Activated T-helper 17 cell treated with anti-CD3 and anti-CD28 coated beads, Interleukin-2, amount 50 U/mL, for 72 hours (primary cell): Measurements from ENCODE around the gene TSSK3. TPM values are rescaled to one million over a fixed set of nuclear protein-coding genes. Genes with fewer than 3 reads are reported as not detected.
"Not testable (repeated sequence)": the region's sequence is repeated elsewhere in the genome, so short reads cannot be mapped to it uniquely, and the experiment has no call there.

Experiments used
- ATAC-seq: fragments of 150-1000 bp; cut with Tn5 transposase; replicated peaks from 2 replicates; pipeline ENCODE4 v1.10.0; 2021; ENCODE audit warnings: mild to moderate bottlenecking, moderate library complexity
- H3K27ac Mint-ChIP-seq: one replicate; pipeline ENCODE4 v1.8.0; 2022; ENCODE audit warnings: mixed read lengths
- H3K27me3 Mint-ChIP-seq: one replicate; pipeline ENCODE4 v1.8.0; 2022; ENCODE audit warnings: mixed read lengths
- H3K36me3 Mint-ChIP-seq: one replicate; pipeline ENCODE4 v1.8.0; 2022; ENCODE audit warnings: low read depth, mild to moderate bottlenecking, mixed read lengths
- H3K4me1 Mint-ChIP-seq: one replicate; pipeline ENCODE4 v1.8.0; 2022; ENCODE audit warnings: mixed read lengths
- H3K4me3 Mint-ChIP-seq: one replicate; pipeline ENCODE4 v1.8.0; 2022; ENCODE audit warnings: mild to moderate bottlenecking, mixed read lengths
- H3K9me3 Mint-ChIP-seq: one replicate; pipeline ENCODE4 v1.8.0; 2022; ENCODE audit warnings: mixed read lengths
- total RNA-seq, 2 donors: library from RNA; stranded (reverse); gene quantifications; one replicate each; pipeline ENCODE4 v1.2.3, GENCODE V29; 2022

The TSSK3 gene
- total RNA-seq, 2 donors from 2014 or later = 0.61 to 1.7 TPM

DNA sequence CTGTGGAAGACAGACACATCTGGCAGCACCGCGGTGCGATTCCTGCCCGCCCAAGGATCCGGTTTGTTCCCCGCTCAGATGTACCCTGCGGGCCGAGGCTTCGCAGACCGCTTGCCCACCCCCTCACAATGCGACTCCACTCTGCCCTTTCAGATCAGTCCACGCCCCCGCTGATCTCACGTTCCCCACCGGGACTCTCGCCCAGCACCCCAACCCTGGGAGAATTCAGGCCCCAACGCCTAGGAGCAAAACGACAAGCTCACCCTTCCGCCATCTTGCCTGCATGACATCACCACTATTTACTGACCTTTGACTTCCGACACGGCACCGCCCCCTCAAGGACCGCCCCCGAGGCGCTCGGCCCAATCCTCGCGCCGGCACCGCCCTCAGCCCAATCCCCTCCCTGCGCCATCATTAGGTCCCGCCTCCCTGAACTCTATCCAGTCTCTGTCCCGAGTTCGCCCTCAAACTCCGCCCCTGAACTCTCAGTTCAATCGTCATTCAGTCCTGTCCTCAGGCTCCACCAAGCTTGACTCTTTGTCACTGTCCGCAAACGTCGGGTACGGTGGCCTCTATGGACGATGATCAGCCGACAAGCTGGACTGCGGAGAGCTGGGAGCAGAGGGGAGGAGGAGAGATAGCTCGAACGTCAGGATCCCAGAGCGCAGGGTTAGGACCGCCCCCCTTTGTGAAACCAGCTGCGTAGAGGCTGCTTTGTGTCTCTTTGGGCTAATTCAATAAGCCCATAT, 32.0 kb downstream of the TSSK3 start, which contains the start of gene BSDC1:
TSS of gene BSDC1 (minus strand) at position 301 of the 749 bp plus-strand sequence. CDS start at position 274, 27 bp downstream.
- peak; percentile 98 for ATAC-seq
- peak within 1 kb of the TSS; percentile 94 for H3K27ac Mint-ChIP-seq
- no peaks in the 10 kb centered on the region for H3K9me3 Mint-ChIP-seq
- peaks cover 13% of the 10 kb centered on the region for H3K4me1 Mint-ChIP-seq
- H3K4me3 Mint-ChIP-seq = peak within 1 kb of the TSS; percentile 91
- H3K27me3 Mint-ChIP-seq = no peaks in the 10 kb centered on the region
- H3K36me3 Mint-ChIP-seq = peaks cover 12% of the 10 kb centered on the region

DNA sequence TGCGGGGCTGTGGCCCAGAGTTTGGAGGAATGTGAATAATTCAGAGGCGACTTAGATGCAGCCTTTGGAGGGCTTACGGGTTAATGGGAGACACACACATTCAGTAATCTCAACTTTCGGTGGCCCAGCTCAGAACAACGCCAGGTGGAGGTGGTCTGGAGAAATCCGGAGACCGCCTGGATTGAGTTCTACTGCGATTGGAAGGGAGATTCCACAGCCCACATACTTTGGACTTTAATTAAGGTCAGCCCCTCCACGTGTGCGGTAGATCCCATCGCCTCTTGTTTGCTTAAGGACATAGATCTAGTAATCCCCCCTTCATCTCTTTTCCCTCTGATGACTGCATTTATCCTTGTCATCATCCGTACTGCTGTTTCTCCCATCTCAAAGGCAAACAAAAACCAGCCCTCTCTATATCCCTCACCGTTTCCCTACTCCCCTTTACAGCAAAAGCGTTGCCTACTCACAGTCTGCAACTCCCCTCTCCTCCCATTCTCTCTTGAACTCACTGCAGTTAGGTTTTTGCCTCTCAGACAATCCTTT, 32.6 kb downstream of the TSSK3 start:
- Mint-ChIP-seq H3K9me3 (no peaks in the 10 kb centered on the region), H3K36me3 (peaks cover 12% of the 10 kb centered on the region), H3K4me1 (peaks cover 13% of the 10 kb centered on the region), H3K4me3 (peak overlapping the region; percentile 91), H3K27ac (peak overlapping the region; percentile 94), H3K27me3 (no peaks in the 10 kb centered on the region)
- no peak for ATAC-seq

DNA sequence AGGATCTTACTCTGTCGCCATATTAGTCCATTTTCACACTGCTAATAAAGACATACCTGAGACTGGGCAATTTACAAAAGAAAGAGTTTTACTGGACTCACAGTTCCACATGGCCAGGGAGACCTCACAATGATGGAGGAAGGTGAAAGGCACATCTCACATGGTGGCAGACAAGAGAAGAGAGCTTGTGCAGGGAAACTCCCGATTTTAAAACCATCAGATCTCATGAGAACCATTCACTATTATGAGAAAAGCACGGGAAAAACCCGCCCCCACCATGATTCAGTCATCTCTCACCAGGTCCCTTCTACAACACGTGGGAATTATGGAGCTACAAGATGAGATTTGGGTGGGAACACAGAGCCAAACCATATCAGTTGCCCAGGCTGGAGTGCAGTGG, 34.2 kb downstream of the TSSK3 start:
- not testable (repeated sequence) for H3K27me3 Mint-ChIP-seq, ATAC-seq, H3K27ac Mint-ChIP-seq, H3K9me3 Mint-ChIP-seq, H3K4me3 Mint-ChIP-seq
- H3K36me3 Mint-ChIP-seq = peaks cover 12% of the 10 kb centered on the region
- peaks cover 13% of the 10 kb centered on the region for H3K4me1 Mint-ChIP-seq

DNA sequence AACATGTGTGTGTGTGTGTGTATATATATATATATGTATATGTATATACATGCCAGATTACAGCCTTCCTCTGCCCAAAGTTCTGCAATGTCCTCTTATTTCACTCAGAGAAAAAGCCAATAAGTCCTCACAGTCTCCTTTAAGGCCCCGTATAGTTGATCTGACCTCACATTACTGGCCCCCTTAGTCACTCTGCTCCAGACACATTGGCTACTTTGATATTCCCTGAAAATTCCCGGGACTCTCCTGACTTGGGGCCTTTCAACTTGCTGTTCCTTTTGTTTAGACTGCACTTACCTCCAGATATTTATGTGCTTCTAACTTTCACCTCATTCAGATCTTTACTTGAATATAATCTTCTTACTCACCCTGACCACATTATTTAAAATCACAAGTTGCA, 36.1 kb downstream of the TSSK3 start:
- no peak for ATAC-seq
- Mint-ChIP-seq H3K27me3 (no peaks in the 10 kb centered on the region), H3K4me3 (no peak overlapping the region), H3K4me1 (peaks cover 8% of the 10 kb centered on the region), H3K27ac (no peak overlapping the region), H3K9me3 (no peaks in the 10 kb centered on the region), H3K36me3 (peaks cover 8% of the 10 kb centered on the region)

DNA sequence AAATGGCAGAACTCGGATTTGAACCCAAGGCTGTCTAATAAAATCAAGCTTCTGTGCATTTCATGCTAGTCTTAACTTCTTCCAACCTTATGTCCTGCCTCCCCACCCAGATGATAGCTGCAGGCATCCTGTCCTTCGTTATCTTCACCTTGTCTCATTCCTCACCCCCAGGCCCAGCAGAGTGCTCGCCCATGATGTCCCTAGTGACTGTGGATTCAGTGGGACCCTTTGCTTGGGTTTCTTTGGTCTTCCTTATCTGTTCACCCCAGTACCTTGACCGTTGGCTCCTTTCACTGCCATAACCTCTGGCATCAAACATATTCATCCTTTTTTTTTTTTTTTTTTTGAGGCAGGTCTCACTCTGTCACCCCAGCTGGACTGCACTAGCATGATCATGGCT, 37.5 kb downstream of the TSSK3 start:
- Mint-ChIP-seq H3K9me3 (no peaks in the 10 kb centered on the region), H3K27ac (no peak overlapping the region), H3K36me3 (no peaks in the 10 kb centered on the region), H3K4me3 (no peak overlapping the region), H3K27me3 (no peaks in the 10 kb centered on the region), H3K4me1 (peaks cover 5% of the 10 kb centered on the region)
- ATAC-seq = no peak

DNA sequence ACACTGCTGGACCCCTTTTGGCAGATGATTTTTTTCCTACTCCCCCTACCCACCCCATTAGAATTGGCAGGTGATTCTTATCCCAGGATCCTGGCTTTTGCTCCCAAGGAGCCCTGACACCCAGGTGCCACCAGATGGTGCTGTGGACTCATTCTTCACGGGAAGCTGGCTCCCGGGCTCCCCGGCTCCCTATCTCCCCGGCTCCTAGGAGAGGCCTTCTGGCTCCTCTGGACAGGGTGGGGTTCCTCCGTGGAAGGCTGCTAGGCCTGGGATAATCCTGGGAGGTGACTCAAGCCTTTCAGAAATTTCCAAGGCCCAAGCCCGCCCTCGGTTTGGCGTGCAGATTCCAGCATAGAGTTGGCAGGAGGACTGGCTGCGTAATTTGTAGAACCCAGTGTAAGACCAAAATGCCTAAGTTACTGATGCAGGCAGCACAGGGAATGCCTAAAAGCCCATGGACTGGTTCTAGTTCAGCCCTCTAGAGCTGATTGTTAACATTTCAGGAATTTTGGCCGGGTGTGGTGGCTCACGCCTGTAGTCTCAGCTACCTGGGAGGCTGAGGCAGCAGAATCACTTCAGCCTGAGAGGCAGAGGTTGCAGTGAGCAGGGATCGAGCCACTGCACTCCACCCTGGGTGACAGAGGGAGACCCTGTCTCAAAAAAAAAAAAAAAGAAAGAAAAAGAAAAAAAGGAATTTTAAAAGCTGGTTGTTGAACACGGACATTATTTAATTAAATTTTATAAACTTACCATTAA, 38.7 kb downstream of the TSSK3 start:
- Mint-ChIP-seq H3K9me3 (no peaks in the 10 kb centered on the region), H3K27ac (no peak overlapping the region), H3K36me3 (no peaks in the 10 kb centered on the region), H3K27me3 (no peaks in the 10 kb centered on the region), H3K4me3 (no peak overlapping the region), H3K4me1 (no peaks in the 10 kb centered on the region)
- peak; percentile 87 for ATAC-seq

DNA sequence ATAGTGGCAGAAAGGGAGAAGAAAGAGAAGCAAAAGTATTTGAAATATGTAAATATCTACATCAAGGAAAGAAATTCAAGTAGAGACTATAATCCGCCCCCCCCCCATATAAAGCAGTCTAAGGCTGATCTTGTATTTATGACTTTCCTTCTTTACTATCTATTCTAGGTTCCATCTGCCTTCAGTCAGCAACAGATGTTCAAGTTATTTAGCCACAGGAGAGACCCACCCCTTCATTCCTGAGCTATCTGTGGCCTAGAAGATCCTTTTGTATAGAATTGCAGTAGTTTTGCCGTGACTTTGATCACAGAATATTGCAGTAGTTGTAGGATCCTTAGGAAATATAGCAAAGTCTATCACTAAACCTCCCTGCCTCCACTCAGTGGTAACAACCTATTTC, 42.6 kb downstream of the TSSK3 start:
- Mint-ChIP-seq H3K27me3 (no peaks in the 10 kb centered on the region), H3K9me3 (no peaks in the 10 kb centered on the region), H3K4me3 (no peak overlapping the region), H3K27ac (no peak overlapping the region), H3K36me3 (no peaks in the 10 kb centered on the region), H3K4me1 (no peaks in the 10 kb centered on the region)
- ATAC-seq = no peak

DNA sequence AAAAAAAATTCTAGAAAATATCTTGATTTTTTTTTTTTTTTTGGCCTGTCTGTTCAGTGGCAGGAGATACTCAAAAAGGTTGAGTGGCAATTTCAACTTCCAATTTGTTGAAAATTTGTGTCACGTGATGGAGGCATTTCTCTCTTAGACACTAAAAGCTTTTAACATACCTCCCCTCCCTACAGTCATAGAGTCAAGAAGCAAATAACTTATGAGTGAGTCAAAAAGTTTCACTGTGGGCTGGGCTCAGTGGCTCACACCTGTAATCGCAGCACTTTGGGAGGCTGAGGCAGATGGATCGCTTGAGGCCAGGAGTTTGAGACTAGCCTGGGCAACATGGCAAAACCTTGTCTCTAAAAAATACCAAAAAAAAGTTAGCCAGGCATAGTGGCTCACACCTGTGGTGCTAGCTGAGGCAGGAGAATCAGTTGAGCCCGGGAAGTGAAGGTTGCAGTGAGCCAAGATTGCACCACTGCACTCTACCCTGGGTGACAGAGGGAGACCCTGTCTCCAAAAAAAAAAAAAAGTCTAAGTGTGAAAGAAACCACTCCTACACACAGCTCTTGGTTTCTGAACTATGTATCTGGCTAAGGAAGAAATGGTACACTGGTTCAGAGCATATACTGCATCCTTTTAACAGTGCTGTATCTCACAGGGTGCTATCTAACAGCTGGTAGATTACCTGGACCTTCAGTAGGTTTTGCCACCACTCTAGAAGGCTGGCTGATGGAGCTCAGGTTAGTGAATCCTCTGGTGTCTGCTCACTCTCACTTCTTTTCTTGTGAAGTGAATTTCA, 43.5 kb downstream of the TSSK3 start:
- no peaks in the 10 kb centered on the region for H3K27me3 Mint-ChIP-seq
- peak; percentile 19 for ATAC-seq

DNA sequence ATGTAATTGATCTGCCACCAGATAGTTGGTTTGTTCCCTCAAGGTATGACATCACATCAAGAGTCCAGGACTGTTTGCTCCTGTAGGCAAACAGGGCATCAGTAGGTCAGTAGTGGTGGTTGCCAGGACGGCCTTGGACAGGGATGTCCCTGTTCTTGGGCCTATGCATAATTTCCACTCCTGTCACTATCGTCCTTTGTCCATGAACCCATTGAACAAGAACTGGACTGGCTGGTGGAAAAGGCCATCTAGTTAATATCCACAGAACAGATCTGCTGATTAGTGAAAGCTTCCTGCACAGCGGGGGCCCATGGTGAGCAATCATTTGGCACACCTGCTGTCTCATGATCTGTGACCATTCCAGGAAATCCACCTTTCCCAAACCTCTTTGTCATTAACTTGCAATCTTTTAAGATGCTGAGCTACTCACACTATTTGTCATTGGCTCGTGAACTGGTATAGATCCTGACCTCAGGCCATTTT, 44.3 kb downstream of the TSSK3 start:
- H3K4me3 Mint-ChIP-seq = no peak overlapping the region
- H3K36me3 Mint-ChIP-seq = no peaks in the 10 kb centered on the region
- H3K4me1 Mint-ChIP-seq = no peaks in the 10 kb centered on the region
- H3K27ac Mint-ChIP-seq = no peak overlapping the region
- H3K27me3 Mint-ChIP-seq = no peaks in the 10 kb centered on the region
- no peaks in the 10 kb centered on the region for H3K9me3 Mint-ChIP-seq
- ATAC-seq = no peak

More for the DNA sequence above, 43.5 kb downstream of the TSSK3 start:
- Mint-ChIP-seq H3K4me3 (no peak overlapping the region), H3K9me3 (no peaks in the 10 kb centered on the region), H3K4me1 (no peaks in the 10 kb centered on the region), H3K36me3 (no peaks in the 10 kb centered on the region), H3K27ac (no peak overlapping the region)

DNA sequence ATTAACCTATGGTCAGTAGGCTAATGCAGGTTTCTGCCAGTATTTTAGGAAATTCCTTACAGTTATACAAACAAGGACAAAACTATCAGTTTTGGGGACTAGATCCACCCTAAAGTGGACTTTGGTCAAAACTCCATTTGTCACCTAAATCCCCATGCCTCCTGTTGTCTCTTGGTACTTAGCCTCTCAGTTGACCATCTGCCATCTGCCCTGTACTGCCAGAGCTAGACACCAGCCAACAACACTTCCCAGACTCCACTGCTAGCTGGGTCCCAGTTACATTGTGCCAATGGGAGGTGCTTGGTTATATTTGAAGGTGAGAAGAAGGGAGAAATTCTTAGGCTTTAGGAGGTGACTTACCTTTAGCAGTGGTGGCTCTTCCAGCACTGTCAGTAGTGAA, 48.9 kb downstream of the TSSK3 start:
- Mint-ChIP-seq H3K4me3 (no peak overlapping the region), H3K36me3 (no peaks in the 10 kb centered on the region), H3K27me3 (peaks cover 6% of the 10 kb centered on the region), H3K4me1 (peaks cover 4% of the 10 kb centered on the region), H3K27ac (no peak overlapping the region), H3K9me3 (no peaks in the 10 kb centered on the region)
- no peak for ATAC-seq

DNA sequence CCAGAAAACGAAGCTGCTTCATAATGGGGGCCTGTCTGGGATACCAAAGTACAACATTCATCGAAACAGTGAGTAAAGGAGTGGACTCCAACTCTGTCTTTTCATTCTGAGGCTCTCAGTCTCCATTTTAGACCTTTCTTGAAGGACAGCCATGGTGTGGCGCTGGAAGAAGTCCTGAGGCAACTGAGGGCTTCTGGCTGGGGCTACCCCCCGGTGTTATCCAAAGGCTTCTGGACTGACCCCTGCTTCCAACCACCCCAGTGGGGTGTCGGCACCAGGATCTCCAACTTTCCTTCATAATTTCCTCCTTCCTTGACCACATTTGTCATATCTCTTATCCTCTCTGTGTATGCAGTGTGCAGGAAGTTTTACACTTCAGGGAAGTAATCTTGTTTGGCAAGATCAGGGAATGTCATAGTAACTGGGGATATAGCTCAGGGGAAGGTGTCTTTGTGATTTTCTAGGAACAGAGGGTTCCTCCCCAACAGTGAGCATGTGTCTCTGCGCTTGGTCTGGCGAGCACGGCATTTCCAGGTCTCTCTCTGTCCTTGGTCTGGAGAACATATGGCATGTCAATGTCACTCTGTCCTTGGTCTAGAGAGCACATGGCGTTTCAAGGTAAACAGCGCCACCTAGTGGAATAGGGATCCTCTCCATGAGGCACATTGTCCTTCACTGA, 51.3 kb downstream of the TSSK3 start:
- Mint-ChIP-seq H3K4me1 (peaks cover 4% of the 10 kb centered on the region), H3K36me3 (no peaks in the 10 kb centered on the region), H3K4me3 (no peak overlapping the region), H3K27ac (no peak overlapping the region), H3K9me3 (no peaks in the 10 kb centered on the region), H3K27me3 (peaks cover 6% of the 10 kb centered on the region)
- peak; percentile 89 for ATAC-seq
